ENCODE results near the gene DDOST. TPM values are rescaled to one million over a fixed set of nuclear protein-coding genes. Genes with fewer than 3 reads are reported as not detected.

DDOST gene
- total and polyA plus RNA-seq, 10 of the 15 experiments (the other 5 are each of a cell fraction or from before 2014, with no cell fraction given): 100 to 274 (median 201) TPM

DNA sequence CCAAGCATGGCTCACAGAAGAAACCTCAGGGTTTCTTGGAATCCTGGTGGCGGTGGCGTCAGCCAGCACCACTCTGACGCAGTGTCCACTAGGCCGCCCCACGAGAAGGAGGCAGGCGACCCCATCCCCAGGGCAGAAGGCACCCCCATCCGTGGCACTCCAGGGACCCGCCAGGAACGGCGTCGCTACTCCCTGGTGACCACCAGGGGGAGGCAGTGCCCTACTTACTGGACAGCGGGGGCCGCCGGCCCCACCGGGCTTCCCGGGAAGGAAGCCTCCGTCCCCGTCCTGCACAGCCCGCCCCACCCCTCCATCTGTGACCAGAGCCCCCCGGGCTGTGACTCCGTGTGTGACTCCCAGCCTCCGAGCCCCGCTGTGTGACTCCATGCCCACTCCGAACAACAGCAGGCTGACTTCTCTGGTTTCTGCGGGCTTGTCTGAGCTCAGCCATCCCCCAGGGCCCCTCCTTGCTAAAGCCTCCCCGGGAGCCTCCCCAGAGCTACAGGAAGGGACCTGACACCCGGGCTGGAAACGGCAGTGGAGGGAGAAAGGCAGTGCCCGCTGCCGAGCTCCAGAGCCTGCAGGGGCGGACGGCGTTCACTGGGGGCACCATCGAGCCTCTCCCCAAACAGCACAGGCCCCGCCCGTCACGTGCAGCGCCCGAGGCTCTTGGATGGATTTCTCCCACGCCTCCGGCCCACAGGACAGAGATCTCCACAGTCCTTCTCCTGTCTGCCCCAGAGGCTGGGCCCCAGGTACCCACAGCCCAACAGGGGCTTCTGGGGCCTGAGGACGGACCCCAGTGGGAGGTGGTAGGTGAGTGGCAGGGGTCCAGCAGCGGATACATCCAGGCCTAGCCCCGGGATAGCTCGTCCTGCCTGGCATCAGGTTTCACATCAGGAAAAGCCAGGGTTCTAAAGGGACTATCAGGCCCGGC, 35.5 kb upstream of the DDOST start (continued):
- TF ChIP-seq SUPT20H (IDR thresholded peaks at IDR 0.05; ENCODE audit: borderline replicate concordance, control insufficient read depth, low read depth, low read length) (no peak), RELB (IDR thresholded peaks at IDR 0.05; ENCODE audit: low read depth) (0 out of 2 replicates have a peak, but pooled peaks have one; percentile 28), NFXL1 (IDR thresholded peaks at IDR 0.05; ENCODE audit: borderline replicate concordance) (no peak), KAT2A (conservative IDR thresholded peaks at IDR 0.05; ENCODE audit: control insufficient read depth, low read depth, low read length) (no peak), ELK1 (IDR thresholded peaks at IDR 0.05; ENCODE audit: low read depth, low read length) (no peak), WRNIP1 (IDR thresholded peaks at IDR 0.05; ENCODE audit: borderline replicate concordance, low read depth, low read length) (no peak), IKZF1 (conservative IDR thresholded peaks at IDR 0.05) (peak; percentile 60), USF2 (IDR thresholded peaks at IDR 0.05; ENCODE audit: borderline replicate concordance, low read depth, low read length) (peak; percentile 65), ZSCAN29 (IDR thresholded peaks at IDR 0.05) (no peak), ZNF274 (IDR thresholded peaks at IDR 0.05; ENCODE audit: insufficient read depth, insufficient read length) (no peak), MXI1 (IDR thresholded peaks at IDR 0.05; ENCODE audit: low read depth, low read length) (0 out of 2 replicates have a peak, but pooled peaks have one; percentile 32), TAF1 (IDR thresholded peaks at IDR 0.05; ENCODE audit: borderline replicate concordance, low read depth, low read length) (no peak), SPI1 (IDR thresholded peaks at IDR 0.05; ENCODE audit: borderline replicate concordance, insufficient read depth, low read depth, low read length) (no peak), MEF2B (IDR thresholded peaks at IDR 0.05; ENCODE audit: partially characterized antibody, poor library complexity, severe bottlenecking) (no peak), IKZF2 (IDR thresholded peaks at IDR 0.05) (peak in 1 of 2 experiments; percentile 35; a peak in 2 of 4 replicates), YBX1 (IDR thresholded peaks at IDR 0.05) (no peak), ESRRA (IDR thresholded peaks at IDR 0.05; ENCODE audit: low read length) (no peak), GABPA (IDR thresholded peaks at IDR 0.05; ENCODE audit: low read depth) (no peak), ZBED1 (IDR thresholded peaks at IDR 0.05; ENCODE audit: borderline replicate concordance) (no peak), SMARCA5 (IDR thresholded peaks at IDR 0.05) (peak; percentile 43; the same call in 1 of the 2 replicates), BACH1 (IDR thresholded peaks at IDR 0.05; ENCODE audit: borderline replicate concordance) (no peak), CHD4 (IDR thresholded peaks at IDR 0.05) (no peak), SIX5 (IDR thresholded peaks at IDR 0.05; ENCODE audit: low read depth, low read length, severe bottlenecking) (no peak), EED (IDR thresholded peaks at IDR 0.05; ENCODE audit: low read depth) (0 out of 2 replicates have a peak, but pooled peaks have one; percentile 14)
- TF ChIP-seq, protein P1, sequence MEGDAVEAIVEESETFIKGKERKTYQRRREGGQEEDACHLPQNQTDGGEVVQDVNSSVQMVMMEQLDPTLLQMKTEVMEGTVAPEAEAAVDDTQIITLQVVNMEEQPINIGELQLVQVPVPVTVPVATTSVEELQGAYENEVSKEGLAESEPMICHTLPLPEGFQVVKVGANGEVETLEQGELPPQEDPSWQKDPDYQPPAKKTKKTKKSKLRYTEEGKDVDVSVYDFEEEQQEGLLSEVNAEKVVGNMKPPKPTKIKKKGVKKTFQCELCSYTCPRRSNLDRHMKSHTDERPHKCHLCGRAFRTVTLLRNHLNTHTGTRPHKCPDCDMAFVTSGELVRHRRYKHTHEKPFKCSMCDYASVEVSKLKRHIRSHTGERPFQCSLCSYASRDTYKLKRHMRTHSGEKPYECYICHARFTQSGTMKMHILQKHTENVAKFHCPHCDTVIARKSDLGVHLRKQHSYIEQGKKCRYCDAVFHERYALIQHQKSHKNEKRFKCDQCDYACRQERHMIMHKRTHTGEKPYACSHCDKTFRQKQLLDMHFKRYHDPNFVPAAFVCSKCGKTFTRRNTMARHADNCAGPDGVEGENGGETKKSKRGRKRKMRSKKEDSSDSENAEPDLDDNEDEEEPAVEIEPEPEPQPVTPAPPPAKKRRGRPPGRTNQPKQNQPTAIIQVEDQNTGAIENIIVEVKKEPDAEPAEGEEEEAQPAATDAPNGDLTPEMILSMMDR (IDR thresholded peaks at IDR 0.05 in 2 of 3, conservative IDR thresholded peaks at IDR 0.05 in 1 of 3; ENCODE audit: control insufficient read depth in 2 of 3, extremely low read depth in 1 of 3, insufficient read depth in 1 of 3, low read depth in 3 of 3, low read length in 3 of 3): peak; percentile 73 to 97 (median 89)
